NCI-H345 (cell line): ENCODE results near the gene NAA20.

Experiments
- DNase-seq: peaks from one replicate; lab custom pipeline; 2025; lab: John Stamatoyannopoulos, UW

The NAA20 gene

DNA sequence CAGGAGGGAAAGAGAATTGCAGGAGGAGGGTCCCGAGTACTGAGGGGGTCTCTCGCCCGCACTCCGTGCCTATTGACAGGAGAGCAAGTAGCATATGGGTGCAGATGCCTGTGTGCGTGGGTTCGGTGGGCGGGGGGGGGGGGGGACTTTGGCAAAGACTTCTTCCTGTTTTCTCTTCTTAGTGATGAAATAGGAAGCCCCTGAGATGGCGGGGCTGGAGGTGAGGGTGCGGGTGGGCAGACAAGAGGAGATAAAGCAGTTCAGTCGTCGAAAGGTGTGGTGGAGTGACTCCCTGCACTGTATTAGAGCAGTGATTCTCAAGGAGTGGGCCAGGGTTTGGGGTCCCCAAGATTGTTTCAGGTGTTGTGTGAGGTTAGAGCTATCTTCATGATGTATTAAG lies 3.7 kb downstream of the NAA20 start:
- DNase-seq: no peak

DNA sequence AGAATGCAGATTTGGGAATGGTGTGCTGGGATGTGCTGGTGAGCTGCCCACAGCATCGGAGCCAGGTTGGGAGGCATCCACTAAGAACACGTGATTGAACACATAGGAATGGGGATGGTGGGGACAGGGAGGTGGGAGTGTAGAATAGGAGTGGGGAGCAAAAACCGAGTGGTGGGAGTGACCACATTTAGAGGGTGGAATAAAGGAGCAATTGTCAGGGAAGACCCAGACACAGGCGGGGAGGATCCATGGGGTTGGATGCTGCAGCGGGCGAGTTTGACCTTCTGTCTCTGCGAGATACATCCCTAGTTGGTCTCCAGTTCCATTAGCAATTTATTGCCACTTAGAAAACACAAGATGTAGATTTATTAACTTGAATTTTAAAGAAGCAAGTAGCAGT lies 4.7 kb downstream of the NAA20 start:
- no peak for DNase-seq

DNA sequence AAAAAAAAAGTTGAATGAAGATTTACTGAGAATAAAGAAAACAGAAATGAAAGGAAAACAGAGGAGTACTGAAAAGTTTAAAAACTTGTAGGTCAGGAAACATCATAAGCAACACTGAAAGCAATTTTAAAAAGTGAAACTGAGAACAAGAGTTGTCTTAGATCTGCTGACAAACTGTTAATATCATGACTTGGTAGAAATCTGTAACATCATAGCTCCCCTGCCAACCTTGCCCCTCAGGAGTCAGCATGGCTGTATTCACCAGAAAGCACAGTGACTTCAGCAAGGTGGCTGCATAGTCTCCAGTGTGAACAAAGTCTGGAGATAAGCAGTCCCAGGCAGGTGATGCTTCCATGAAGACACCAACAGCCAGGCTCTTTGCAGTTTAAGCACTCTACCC lies 5.3 kb downstream of the NAA20 start:
- no peak for DNase-seq

DNA sequence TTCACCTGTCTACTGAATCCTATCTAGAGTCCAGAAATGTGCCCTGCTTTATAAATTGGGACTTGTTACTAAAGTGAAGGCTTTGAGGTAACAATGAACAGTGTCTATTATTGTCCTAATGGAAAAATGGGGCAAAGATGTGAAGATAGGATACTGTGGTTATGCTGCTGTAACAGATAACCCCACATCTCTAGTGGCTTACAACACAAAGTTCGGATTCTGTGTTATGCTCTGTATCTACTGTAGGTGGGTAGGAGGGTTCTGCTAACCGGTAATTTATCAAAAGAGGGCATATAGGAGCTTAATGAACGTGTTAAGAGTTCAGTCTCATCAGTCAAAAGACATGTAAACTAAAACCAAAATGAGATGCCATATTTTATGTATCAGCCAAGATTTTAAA lies 6.2 kb downstream of the NAA20 start:
- DNase-seq: no peak

DNA sequence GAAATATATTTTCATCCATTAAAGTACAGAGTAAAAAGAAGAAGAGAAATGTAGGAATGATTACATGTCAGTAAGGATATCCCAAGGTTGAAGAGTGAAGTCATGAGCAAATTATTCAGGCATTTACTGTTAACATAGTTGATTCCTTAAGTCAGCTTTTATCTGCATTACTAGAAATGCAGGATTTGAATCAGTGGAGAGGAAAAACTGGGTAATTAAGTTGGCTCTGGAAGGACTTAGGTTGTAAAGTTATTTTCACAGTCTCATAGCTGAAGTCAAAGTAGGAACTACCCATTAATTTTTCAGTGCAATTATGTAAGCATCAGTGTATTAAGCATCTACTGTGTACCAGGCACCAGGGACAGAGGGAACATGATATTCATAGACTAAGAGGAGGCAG lies 7.8 kb downstream of the NAA20 start:
- DNase-seq: no peak

DNA sequence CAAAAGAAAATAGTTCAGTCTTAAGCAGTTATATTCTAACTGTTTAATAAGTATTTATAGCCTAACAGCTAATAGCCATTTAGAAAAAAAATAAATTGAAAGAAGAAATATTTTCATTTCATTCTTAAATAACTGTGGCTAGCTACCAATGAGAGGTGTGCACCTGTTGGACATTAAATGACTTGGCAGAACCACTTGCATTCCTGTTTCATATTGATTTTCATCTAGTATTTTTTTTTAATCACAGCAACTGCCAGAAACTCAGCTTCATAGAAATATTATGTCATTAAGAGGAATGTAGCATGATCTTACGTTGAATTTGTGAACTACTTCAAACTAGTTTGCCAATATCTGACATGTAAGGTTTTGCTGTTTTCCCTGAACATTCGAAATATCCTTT lies 10.1 kb downstream of the NAA20 start:
- no peak for DNase-seq

DNA sequence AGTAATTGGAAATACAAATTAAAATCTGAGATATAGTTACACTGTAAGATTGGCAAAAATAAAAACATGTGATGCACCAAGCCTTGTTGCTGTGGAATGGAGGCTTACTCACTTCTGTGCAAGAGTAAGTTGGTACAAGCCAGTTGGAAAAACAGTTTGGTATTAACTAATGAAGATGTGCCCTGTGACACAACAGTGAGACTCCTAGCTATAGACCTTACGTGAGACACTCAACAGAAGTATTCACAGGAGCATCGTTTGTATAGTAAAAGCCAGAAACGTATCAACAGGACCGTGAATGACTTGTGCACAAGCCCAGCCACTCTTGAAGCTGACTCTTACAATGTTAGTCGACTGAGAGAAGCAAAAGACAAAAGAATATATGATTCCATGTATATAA lies 14.6 kb downstream of the NAA20 start:
- DNase-seq: no peak

DNA sequence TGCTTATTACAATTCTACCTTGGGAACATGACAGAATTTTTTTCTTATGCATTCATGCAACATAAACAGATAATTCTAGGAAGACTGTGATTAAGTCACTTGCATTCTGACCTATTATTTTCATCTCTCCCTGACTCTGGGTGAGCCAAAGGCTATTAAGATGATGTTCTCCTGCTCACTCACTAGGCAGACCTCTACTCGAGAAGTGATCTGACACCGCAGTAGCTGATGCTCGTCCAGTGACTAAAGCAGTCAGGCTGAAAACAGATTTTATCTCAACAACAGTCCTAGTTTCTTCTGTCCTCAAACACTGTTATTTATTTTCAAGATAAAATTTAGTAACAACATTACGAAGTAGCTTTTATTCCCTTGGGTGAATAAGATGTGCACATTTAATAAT lies 17.3 kb downstream of the NAA20 start:
- DNase-seq: no peak

DNA sequence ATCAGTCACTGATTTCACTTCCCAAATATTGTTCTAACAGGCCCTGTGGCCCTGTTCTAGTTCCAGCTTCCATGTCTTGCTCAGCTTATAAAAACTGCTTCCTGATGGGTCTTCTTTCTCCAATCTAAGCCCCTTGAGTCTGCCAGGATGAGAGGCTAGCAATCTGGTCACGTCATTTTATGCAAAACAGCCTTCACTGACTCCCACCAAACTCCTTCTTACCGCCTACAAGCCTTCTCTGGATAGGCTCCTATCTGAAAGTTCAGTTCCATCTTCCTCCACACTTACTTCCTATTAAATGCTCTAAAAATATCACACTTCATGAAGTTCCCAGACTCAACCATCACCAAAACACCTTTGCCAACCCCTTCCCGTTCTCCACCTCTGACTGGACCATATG lies 19.6 kb downstream of the NAA20 start:
- no peak for DNase-seq

DNA sequence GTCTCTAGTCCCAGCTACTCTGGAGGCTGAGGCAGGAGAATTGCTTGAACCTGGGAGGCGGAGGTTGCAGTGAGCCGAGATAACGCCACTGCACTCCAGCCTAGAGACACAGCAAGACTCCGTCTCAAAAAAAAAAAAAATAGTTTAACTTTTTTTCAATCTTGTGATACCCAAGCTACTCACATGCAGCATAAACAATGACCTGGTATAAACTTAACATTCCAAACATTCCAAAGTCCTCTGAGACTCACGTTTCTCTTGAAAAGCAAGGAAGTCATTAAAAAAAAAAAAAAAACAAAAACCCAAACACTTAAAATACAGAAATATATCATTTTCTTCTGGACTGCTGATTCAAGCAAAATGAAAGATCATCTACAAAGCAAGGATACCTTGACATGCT lies 20.8 kb downstream of the NAA20 start:
- no peak for DNase-seq

DNA sequence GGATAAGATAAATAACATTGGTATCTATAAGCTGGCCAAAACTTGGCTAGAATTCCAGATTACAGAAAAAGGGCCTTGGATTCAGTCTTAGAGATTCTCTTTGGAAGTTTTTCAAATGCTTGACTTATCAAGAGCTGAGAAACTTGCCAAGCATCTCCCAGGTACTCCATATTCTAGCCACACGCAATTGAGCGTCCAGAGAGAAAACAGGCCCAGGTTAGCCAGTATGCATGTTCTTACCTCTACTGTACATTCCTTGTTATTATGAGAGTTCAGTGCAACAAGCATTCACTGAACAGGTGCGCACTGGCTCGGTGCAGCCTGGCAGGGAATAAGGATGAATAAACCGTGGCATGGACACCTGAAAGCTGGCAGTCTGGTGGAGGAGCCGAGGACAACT lies 21.4 kb downstream of the NAA20 start:
- DNase-seq: no peak

DNA sequence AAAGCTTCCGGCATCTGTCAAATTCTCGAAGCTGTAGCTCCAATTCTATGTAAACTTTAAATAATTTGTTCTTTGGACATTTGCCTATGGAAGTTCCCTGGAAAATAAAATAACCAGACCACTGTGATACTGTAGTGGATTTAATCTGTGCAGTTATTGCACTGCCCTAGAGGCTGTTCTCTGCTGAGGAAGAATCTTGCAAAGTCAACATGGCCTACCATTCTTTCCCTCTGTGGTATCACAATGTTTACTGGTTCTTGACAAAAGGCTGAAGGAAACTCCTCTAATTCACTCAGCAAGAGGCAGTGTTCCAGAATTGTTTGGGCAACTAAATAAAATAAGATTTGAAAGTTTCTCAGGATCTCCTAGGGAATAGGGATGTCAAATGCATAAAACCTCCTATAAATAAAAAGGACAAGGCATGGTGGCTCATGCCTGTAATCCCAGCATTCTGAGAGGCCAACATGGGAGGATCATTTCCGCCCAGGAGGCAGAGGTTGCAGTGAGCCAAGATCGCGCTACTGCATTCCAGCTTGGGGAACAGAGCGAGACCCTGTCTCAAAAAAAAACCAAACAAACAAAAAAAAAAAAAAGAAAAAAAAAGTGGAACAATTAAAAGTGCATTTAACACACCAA lies 22.7 kb downstream of the NAA20 start:
- DNase-seq: no peak

DNA sequence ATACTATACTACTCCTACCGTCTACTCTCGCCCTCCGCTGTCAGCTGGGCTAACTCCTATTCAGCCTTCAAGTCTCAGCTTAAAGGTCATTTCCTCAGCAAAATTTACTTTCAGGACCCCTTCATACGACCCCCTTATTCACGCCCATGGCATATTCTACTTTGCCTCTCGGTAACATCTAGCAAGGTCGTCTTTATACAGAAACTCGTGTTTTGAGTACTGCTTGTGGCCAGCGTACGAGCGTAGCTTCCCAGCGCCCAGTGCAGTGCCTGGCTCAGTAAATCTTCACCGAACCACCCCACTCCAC lies 34.6 kb downstream of the NAA20 start:
- no peak for DNase-seq

DNA sequence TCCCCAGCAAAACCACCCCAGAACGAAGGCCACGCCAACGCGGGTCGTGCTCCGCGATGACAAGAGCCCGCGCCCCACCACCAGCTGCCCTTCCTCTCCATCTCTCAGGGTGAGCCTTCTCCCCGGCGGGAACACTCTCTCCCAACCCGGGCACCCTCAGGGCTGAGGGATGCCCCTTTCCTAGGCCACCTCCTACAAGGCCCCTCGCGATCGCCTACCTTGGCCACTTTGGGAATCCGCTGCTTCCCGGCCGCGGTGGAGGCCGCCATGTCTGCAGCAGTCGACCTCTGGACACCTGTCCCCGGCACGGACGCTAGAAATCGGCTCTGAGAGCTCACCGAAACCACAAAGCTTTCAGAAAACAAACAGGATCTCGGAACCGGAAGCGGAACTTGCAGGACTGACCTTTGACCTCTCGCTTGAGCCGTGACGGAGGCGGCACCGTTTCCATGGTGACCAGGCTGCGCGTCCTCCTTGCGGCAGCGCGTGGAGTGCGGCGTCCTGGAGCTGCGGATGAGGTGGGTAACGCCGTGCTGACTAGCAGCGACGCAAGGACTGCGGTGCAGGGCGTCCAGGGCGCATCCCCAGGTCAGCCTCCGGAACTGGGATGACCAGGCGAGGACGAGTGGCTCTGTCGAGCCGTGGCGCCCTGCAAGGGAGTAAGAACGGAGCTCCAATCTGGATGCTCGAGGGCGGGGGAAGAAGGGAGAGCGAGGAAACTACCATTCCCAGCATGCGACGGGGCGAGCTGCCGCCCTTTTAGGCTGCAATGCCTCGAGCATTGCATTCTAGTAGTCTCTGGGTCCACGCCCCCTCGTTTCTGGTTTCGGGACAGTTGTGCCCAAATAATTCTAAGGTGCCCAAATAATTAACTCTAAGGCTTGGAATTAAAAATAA lies 35.2 kb downstream of the NAA20 start, which contains the start of the genes CFAP61 and CRNKL1:
Gene CFAP61, plus strand, starts transcription at position 459 of the 897 bp plus-strand sequence. CDS start 4,122 bp downstream, outside the sequence.
Gene CRNKL1, minus strand, starts transcription at position 393 of the 897 bp plus-strand sequence. Its CDS starts 124 bp downstream, at position 269.
- peak; percentile 99 for DNase-seq

DNA sequence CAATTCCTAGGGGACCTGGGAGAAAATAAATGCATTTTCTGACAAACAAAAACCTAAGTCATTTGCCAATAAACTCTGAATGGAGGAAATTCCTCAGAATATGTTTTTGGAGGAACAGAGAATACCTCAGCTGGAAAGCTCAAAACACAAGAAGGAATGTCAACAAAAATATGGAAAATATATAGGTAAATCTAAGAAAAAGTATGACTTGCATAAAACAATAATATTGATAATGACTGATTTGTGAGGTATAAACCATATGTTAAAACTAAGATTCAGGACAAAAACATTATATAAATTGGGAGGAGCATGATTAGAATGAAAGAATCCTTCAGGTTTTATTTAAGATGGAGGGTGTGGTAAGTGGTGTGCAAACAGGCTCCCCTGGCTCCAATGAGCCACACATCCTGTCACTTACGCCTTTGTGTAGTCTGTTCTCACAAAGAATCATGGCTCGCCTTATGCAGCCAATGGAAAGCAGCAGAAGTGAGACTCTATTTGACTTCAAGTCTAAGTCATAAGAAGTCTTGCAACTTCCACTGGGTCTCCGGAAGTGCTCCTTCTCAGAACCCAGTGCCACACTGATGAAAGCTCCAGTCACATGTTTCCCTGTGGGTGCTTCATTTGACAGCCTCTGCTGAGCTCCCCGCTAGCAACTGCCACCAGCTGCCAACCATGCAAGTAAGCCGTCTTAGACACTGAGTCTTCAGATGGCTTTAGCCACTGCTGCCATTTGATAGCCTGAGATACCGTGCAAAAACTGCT lies 43.3 kb downstream of the NAA20 start:
- no peak for DNase-seq

DNA sequence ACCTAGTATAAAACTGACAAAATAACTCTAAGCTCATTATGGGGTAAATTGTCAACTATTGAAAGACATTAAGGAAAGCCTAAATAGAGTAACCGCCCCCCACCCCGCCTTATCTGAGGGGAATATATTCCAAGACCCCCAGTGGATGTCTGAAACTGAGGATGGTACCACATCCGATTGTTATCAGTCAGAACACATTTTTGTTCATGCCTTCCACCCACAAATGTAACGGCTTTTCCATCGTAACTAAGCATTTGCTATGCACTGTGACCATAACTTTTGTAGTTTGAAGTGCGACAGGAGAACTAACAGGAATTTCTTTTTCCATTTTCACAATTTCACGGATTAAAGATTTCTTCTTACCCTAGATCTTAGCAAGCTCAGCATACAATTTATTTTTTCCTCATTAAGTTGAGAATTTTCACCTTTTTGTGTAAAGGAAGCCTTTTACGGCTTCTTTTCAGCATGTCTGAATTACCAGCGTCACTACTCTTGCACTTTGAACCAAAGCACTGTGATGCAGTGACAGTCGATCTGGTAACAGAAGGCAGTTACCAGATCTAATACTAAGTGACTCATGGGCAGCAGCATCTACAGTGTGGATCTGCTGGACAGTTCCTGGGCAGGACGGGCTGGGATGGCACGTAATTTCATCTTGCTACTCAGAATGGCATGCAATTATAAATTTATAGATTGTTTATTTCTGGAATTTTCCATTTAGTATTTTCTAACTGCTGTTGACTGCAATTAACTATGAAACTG lies 47.0 kb downstream of the NAA20 start:
- DNase-seq: no peak

DNA sequence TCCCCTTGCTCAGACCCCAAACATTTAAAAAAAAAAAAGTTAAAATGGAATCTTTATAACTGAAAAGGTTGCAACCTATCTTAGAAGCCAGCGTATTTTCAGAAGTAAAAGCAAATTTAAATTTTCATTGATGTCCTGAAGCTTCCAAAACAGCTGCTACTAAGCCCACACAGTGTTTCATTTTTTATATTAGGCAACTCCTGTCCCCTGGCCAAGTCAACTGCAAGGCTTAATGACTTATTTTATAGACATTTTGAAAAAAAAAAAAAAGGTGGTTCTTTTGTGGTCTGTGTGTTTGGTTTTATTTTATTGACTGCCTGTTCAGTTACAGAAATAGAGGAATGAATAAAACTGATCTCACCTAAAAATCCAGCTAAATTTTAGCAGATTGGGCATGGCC lies 48.2 kb downstream of the NAA20 start:
- no peak for DNase-seq

DNA sequence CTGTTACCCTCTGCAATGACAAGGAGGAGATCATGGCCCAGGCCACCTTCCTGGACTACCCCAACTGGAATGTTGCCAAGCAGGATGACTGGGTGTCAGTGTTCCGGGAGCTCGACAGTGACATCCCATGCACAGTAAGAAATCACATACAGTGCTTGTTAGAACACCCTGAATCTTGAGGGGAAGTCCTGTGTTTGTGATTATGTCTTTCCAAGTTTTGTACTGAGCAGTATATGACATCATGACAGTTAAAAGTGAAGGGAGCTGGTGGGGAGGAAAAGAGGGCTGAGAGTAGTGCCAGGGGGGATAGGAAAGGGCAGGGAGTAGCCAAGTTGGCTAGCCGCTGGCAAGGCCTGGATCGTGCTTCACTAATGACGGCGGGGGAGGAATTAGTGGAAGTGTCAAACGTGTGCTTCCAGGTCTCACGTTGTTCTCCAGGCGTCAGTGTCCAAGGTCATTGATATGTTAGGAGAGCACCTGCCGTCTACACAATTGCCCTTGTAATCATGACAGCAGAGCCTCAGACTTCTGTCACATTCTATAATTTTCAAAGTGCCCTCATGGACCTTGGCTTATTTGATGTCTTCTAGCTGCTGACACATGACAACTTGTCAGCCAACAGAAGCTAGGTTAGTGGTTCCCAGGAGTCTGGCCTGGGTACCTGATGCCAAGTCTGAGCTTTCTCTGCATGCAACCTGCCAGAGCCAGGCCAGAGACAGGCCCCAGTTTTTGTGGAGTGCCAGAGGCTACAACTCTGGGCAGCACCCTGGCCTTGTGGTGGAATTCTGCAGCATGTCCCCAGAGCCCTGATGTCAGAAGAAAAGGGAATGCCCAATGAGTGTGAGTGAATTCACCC lies 53.9 kb downstream of the NAA20 start:
- DNase-seq: no peak

DNA sequence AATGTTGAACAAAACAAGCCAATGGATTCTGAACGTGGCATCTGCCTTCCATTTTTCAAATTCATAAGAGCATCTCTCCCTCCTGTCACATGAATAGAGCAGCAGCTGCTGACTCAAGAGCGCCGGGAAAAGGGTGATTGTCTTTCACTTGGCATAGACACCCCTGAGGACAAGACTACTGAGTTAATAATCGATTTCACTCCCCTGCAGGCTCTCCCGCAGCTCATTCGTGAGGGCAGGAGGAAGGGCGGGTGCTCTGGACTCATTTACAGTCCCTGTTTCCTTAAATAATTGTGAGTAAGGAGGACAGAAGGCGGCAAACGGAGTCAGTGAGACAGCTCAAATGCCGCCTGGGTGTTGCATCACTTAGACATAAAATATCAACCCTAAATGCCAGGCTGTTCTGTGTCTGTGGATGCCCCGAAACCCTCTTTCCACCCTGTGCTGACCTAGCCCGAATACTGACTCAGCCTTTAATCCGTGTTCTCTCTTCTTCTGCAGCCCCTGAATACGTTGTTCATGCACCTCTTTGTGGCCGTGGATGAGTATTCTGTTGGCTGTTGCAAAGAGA lies 56.7 kb downstream of the NAA20 start:
- DNase-seq: peak; percentile 86

DNA sequence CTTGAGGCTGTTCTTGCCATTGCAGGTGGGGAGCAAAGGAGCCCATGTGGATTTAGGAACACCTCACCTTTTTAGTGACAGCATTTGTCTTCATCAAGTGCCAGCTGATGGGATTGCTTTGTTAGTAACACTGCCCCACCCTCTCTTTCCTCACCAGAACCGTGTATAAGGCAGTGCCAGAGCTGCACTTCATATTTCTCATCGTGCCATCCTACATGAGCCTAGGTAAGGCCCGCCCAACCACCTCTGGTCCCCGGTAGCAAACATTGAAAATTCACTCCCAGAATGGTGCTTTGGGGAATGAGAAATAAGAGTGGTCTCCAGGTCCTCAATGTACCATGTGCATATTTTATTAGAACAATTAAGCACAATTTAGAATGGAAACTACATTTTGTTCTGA lies 57.9 kb downstream of the NAA20 start:
- no peak for DNase-seq
